HepG2 (cell line): ENCODE measurements around the gene EPB41L4A. TPM values are rescaled to one million over a fixed set of nuclear protein-coding genes. Genes with fewer than 3 reads are reported as not detected.

ENCODE experiments used
- ATAC-seq: fragments of 200-7000 bp; cut with Tn5 transposase; 3 replicates; pipeline ENCODE4 v1.9.1; 2020; ENCODE audit warnings: mild to moderate bottlenecking, moderate library complexity
- BruUV-seq: library from RNA; stranded (reverse); fragments of 400-500 nt; replicated peaks from 2 replicates; lab custom pipeline; 2021; lab: Mats Ljungman, UMichigan
- CTCF ChIA-PET: fragments of 300-600 bp; formaldehyde crosslinking; extraction: SDS; loops from one replicate; lab custom pipeline; 2021; ENCODE audit warnings: low total read pairs, inconsistent platforms, low intra/inter-chr PET ratio; lab: Yijun Ruan, JAX
- POLR2A ChIA-PET: fragments of 350-600 bp; sonication (Branson Sonifier 250); formaldehyde crosslinking; loops from one replicate; lab custom pipeline; 2020; ENCODE audit warnings: antibody characterized with exemption, inconsistent platforms; lab: Yijun Ruan, JAX
- DNase-seq: peaks from one replicate; pipeline ENCODE4 v3.0.0-alpha.2; 2015; ENCODE audit warnings: low spot score
- FAIRE-seq: peaks from 3 replicates; lab custom pipeline; 2011; peaks lifted over from hg19 to GRCh38; lab: Jason Lieb, UNC
- H2AFZ ChIP-seq: one replicate; pipeline ENCODE4 v1.6.1; 2011; ENCODE audit warnings: low read length, inconsistent platforms
- H3K27ac ChIP-seq: fragments of 300-600 bp; 3 replicates; pipeline ENCODE4 v1.8.0; 2011; ENCODE audit warnings: mixed run types, mild to moderate bottlenecking, mixed read lengths, low read length, inconsistent platforms; ENCODE audit not compliant: insufficient read depth; ENCODE audit errors: extremely low read length
- H3K27me3 ChIP-seq, 2 experiments: fragments of 200-600 bp in 1 of 2; 2 replicates in 1 of 2; 3 replicates in 1 of 2; pipeline versions ENCODE4 v1.6.0 to v1.8.0; 2011; ENCODE audit warnings: low read length in 2 of 2, mild to moderate bottlenecking in 2 of 2, moderate library complexity in 2 of 2, inconsistent platforms in 1 of 2; ENCODE audit not compliant: insufficient read depth in 2 of 2, control insufficient read depth in 1 of 2
- H3K36me3 ChIP-seq, 2 experiments: fragments of 200-600 bp in 1 of 2; replicated peaks in 1 of 2; 2 replicates in 1 of 2; 3 replicates in 1 of 2; pipeline versions ENCODE4 v1.5.1 to v1.8.0; 2011; ENCODE audit warnings: low read length in 2 of 2, inconsistent platforms in 1 of 2; ENCODE audit not compliant: insufficient read depth in 2 of 2, control insufficient read depth in 1 of 2
- H3K4me1 ChIP-seq: 2 replicates; pipeline ENCODE4 v1.5.1; 2012; ENCODE audit warnings: low read length, inconsistent platforms; ENCODE audit not compliant: insufficient read depth
- H3K4me2 ChIP-seq: 2 replicates; pipeline ENCODE4 v1.6.0; 2011; ENCODE audit warnings: low read depth, low read length, inconsistent platforms
- H3K4me3 ChIP-seq, 3 experiments: fragments of 200-600 bp in 1 of 3; sonication (generic), shearing (Covaris generic) in 1 of 3; replicated peaks in 1 of 3; 2 replicates each; pipeline ENCODE4 v1.5.1; 2011 to 2016; ENCODE audit warnings: low read length in 3 of 3, inconsistent platforms in 2 of 3, low read depth in 2 of 3, mild to moderate bottlenecking in 2 of 3, control low read depth in 1 of 3, mixed read lengths in 1 of 3; ENCODE audit not compliant: insufficient read depth in 1 of 3
- H3K79me2 ChIP-seq: one replicate; pipeline ENCODE4 v1.6.1; 2011; ENCODE audit warnings: low read length, inconsistent platforms; ENCODE audit not compliant: insufficient read depth
- H3K9ac ChIP-seq: 2 replicates; pipeline ENCODE4 v1.6.0; 2011; ENCODE audit warnings: mild to moderate bottlenecking, low read depth, low read length, inconsistent platforms; ENCODE audit not compliant: insufficient read depth
- H3K9me3 ChIP-seq: 2 replicates; pipeline ENCODE4 v1.5.1; 2012; ENCODE audit warnings: mild to moderate bottlenecking, low read length
- H4K20me1 ChIP-seq: 2 replicates; pipeline ENCODE4 v1.6.0; 2011; ENCODE audit warnings: inconsistent platforms, mild to moderate bottlenecking, low read length, moderate library complexity; ENCODE audit not compliant: insufficient read depth
- CBX2 ChIP-seq, 2 experiments: fragments of 200-600 bp in 1 of 2; sonication (generic); formaldehyde crosslinking in 1 of 2; IDR thresholded peaks; 2 replicates each; pipeline versions ENCODE4 v1.7.0 to v1.8.1; 2018 to 2022; ENCODE audit warnings: low read depth in 2 of 2, low read length in 1 of 2, mild to moderate bottlenecking in 1 of 2, missing genetic modification reagents in 1 of 2
- FOXA3 ChIP-seq: IDR thresholded peaks from 2 replicates; pipeline ENCODE4 v1.6.1; 2016; ENCODE audit warnings: missing genetic modification reagents, missing compliant biosample characterization
- MZF1 ChIP-seq: sonication (generic); formaldehyde crosslinking; IDR thresholded peaks from 2 replicates; pipeline ENCODE4 v1.8.1; 2023; ENCODE audit warnings: mild to moderate bottlenecking, missing genetic modification reagents, borderline replicate concordance
- ZNF326 ChIP-seq: sonication (generic); formaldehyde crosslinking; IDR thresholded peaks from 2 replicates; pipeline ENCODE4 v1.4.0; 2020; ENCODE audit warnings: missing genetic modification reagents, borderline replicate concordance
- ZNF547 ChIP-seq: sonication (generic); formaldehyde crosslinking; IDR thresholded peaks from 2 replicates; pipeline ENCODE4 v1.5.1; 2020; ENCODE audit warnings: mild to moderate bottlenecking, missing genetic modification reagents
- WGBS: methylation state at CpG from one replicate; pipeline ENCODE4 v1.1.6; 2017; ENCODE audit warnings: low lambda C conversion rate; 5-methylcytosine and 5-hydroxymethylcytosine counted together
- in situ Hi-C: cut with HindIII; loops from 2 replicates; pipeline ENCODE4 v1.10.0; 2017; ENCODE audit warnings: low pct_unique_long_range_greater_than_20kb; ENCODE audit not compliant: extremely low pct_ligation_motif_present
- intact Hi-C: fragments of 100-400 bp; cut with micrococcal nuclease; formaldehyde crosslinking; loops from one replicate; pipeline ENCODE4 v1.10.0; 2022; ENCODE audit not compliant: unreplicated experiment
- polyA plus RNA-seq, 8 experiments: library from polyadenylated mRNA; depleted of rRNA in 3 of 8; stranded (reverse) in 7 of 8; unstranded in 1 of 8; fragments of >200 nt; fragmentation: Illumina TruSeq in 4 of 8; extraction: Trizol in 4 of 8; gene quantifications; 2 replicates each; pipeline versions ENCODE4 v1.2.1 to v1.2.3, GENCODE V29; 2011 to 2016; ENCODE audit warnings: low read depth in 4 of 8, missing spikeins in 1 of 8, mixed read lengths in 1 of 8; ENCODE audit not compliant: insufficient read depth in 1 of 8
- total RNA-seq, 5 experiments: library from RNA; depleted of rRNA; stranded (reverse); fragments of >200 nt; fragmentation: Illumina TruSeq; extraction: Trizol; gene quantifications; 2 replicates each; pipeline ENCODE4 v1.2.3, GENCODE V29; 2016; ENCODE audit warnings: low read depth in 1 of 5
- TF ChIP-seq, protein P1 (sequence below): sonication (generic); formaldehyde crosslinking; IDR thresholded peaks from 2 replicates; pipeline ENCODE4 v1.5.0; 2020; ENCODE audit warnings: mild to moderate bottlenecking, missing genetic modification reagents

The EPB41L4A gene
- total and polyA plus RNA-seq, 2 of the 13 experiments (the other 11 are each of a cell fraction or from before 2014, with no cell fraction given), result 0.07 TPM; not detected in 1

DNA sequence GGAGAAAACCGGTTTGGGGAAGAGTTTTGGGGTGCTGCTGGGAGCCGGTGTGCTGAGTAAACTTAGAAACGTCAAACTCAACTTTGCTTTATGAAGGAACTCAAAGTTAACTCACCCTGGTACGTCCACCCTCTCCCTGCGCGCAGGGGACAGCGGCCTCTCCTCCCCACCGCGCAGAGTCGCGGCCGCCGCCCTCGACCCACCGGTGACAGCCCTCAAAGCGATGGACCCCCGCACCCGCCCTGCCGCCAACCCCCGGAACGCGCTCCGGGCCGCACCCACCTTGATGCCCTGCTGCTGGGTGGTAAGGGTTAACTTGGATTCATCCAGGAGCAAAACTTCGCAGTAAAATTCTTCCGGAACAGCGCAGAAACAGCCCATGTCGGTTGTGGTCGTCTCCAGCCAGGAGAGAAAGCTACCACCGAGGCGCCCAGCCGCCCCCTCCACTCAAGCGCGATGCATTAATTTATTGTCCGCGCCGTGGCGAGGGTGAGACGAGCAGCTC lies 366 bp downstream of the EPB41L4A start:
- in situ Hi-C loops (loop anchor here (10.0 kb wide), 1 partner anchor 204 kb away; no protein-coding TSS in a partner anchor), intact Hi-C loops (no loop called here)
- DNase-seq (no peak), FAIRE-seq (no peak), ATAC-seq (no peak)
- ChIA-PET CTCF (interaction anchor here (2.7 kb wide), 1 partner anchor 209 kb away, joined by 13 read pairs; no protein-coding TSS in a partner anchor), POLR2A (no interaction called here)
- Histone ChIP-seq H4K20me1 (no peaks in the 10 kb centered on the region), H3K4me2 (no peak overlapping the region), H3K4me3 (no peak overlapping the region), H3K79me2 (no peaks in the 10 kb centered on the region), H3K27me3 (peaks cover 4 to 31% of the 10 kb centered on the region in 2 experiments; a peak in 4 of 5 replicates), H3K36me3 (no peaks in the 10 kb centered on the region), H3K4me1 (0 out of 2 replicates have a peak, but pooled peaks cover 5% of the 10 kb centered on the region), H3K9me3 (no peaks in the 10 kb centered on the region), H3K27ac (no peak overlapping the region), H2AFZ (no peak overlapping the region), H3K9ac (no peak overlapping the region)
- 81% methylated on average over 38 of the region's 39 CpGs for WGBS
- no TSS peak for BruUV-seq
- TF ChIP-seq MZF1 (CRISPR knock-in tag) (no peak), FOXA3 (CRISPR knock-in tag) (no peak), ZNF326 (no peak), ZNF547 (CRISPR knock-in tag) (no peak)

GRCh38 chr5:112417931-112418658 lies 982 bp downstream of the EPB41L4A start:
- in situ Hi-C loops (loop anchor here (10.0 kb wide), 1 partner anchor 203 kb away; no protein-coding TSS in a partner anchor), intact Hi-C loops (no loop called here)
- WGBS, result 30% methylated on average over 26 of the region's 26 CpGs
- Histone ChIP-seq H3K36me3 (no peaks in the 10 kb centered on the region), H3K9ac (no peak overlapping the region), H4K20me1 (no peaks in the 10 kb centered on the region), H3K4me3 (no peak overlapping the region), H3K9me3 (no peaks in the 10 kb centered on the region), H3K4me2 (peak overlapping the region; percentile 34; the same call in 1 of the 2 replicates), H3K27me3 (peaks cover 4 to 35% of the 10 kb centered on the region in 2 experiments; a peak in 4 of 5 replicates), H3K79me2 (no peaks in the 10 kb centered on the region), H2AFZ (no peak overlapping the region), H3K4me1 (0 out of 2 replicates have a peak, but pooled peaks cover 5% of the 10 kb centered on the region), H3K27ac (no peak overlapping the region)
- POLR2A ChIA-PET, result no interaction called here
- CTCF ChIA-PET, result no interaction called here
- no peak for ATAC-seq
- BruUV-seq, result no TSS peak
- no peak for FAIRE-seq
- 0 out of 2 replicates have a peak, but pooled peaks have one; percentile 59 for TF ChIP-seq CBX2 (IDR thresholded peaks at IDR 0.05; ENCODE audit: low read depth, low read length)
- TF ChIP-seq CBX2 (CRISPR knock-in tag; IDR thresholded peaks at IDR 0.05; ENCODE audit: low read depth), result no peak
- TF ChIP-seq, protein P1, sequence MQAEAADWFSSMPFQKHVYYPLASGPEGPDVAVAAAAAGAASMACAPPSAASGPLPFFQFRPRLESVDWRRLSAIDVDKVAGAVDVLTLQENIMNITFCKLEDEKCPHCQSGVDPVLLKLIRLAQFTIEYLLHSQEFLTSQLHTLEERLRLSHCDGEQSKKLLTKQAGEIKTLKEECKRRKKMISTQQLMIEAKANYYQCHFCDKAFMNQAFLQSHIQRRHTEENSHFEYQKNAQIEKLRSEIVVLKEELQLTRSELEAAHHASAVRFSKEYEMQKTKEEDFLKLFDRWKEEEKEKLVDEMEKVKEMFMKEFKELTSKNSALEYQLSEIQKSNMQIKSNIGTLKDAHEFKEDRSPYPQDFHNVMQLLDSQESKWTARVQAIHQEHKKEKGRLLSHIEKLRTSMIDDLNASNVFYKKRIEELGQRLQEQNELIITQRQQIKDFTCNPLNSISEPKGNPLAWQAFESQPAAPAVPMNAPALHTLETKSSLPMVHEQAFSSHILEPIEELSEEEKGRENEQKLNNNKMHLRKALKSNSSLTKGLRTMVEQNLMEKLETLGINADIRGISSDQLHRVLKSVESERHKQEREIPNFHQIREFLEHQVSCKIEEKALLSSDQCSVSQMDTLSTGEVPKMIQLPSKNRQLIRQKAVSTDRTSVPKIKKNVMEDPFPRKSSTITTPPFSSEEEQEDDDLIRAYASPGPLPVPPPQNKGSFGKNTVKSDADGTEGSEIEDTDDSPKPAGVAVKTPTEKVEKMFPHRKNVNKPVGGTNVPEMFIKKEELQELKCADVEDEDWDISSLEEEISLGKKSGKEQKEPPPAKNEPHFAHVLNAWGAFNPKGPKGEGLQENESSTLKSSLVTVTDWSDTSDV, result no peak
- DNase-seq, result no peak
